GM12892 (cell line): ENCODE results near the gene EYS.
A peak's percentile ranks its signal among the peaks of the same experiment; 100 is the strongest.

Experiments
- DNase-seq: peaks from one replicate; pipeline ENCODE4 v3.0.0; 2011; ENCODE audit not compliant: insufficient read length
- FAIRE-seq: peaks from 2 replicates; lab custom pipeline; 2011; peaks lifted over from hg19 to GRCh38; lab: Jason Lieb, UNC
- POLR2A ChIP-seq: IDR thresholded peaks from 2 replicates; pipeline ENCODE4 v1.6.1; 2011; ENCODE audit warnings: low read depth, low read length, control low read depth
- POLR2AphosphoS5 ChIP-seq: IDR thresholded peaks from 2 replicates; pipeline ENCODE4 v1.6.1; 2011; ENCODE audit warnings: low read depth, low read length, control low read depth
- TAF1 ChIP-seq: IDR thresholded peaks from 2 replicates; pipeline ENCODE4 v1.6.1; 2011; ENCODE audit warnings: low read depth, mild to moderate bottlenecking, control low read depth, low read length, borderline replicate concordance

EYS gene

DNA sequence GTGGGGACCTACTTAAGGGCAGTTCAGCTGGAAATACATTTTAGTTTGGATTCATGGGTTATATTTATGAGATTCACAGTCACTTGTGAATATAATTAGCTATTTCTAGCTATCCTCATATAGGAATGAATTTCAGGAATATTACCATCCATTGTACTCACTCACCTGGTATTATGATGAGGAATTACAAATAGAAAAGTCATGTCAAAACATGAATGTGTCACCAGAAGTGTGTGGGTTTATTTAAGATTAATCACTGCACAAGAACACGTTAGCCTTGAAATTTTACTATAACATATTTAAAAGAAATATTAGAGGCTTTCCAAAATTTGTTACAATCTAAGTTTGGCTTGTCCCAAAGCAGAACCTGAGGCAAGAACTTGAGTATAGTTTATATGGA is 1560.9 kb downstream of the EYS start:
- no peak for FAIRE-seq

DNA sequence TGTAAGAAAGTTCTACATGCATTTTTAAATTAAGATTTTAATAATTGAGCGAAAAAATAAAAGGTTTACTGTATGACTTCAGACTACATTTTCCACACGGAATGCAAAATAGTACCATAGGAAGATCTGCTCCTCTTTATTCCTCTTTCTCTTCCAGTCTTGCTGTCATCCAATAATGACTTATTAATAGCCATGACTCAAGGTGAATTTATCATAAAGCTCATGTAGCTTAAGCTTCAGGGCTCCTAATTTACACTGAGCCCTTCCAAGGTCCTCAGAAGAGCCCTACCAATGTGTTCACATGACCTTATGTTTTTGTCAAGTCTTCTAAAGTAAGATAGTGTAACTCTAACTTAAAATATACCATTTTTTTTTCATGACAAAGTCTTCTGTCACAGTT is 1561.4 kb downstream of the EYS start:
- no peak for DNase-seq
- TF ChIP-seq TAF1 (no peak), POLR2A (no peak)
- no peak for FAIRE-seq

More for the DNA sequence above, 1560.9 kb downstream of the EYS start:
- no peak for TF ChIP-seq POLR2AphosphoS5
- no peak for TF ChIP-seq TAF1
- TF ChIP-seq POLR2A, result no peak
- DNase-seq, result no peak

DNA sequence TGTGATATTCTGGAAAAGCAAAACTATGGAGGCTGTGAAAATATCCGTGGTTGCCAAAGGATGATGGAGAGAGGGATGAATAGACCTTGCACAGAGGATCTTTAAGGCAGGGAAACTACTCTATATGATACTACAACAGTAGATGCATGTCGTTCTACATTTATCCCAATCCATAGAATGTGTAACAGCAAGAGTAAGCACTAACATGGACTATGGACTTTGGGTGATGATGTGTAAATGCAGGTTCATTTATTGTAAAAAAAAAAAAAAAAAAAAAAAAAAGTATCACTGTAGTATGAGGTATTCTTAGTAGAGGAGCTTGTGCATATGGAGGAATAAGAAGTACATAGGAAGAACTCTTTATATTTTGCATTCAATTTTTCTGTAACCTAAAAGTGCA is 1563.9 kb downstream of the EYS start:
- DNase-seq (no peak), FAIRE-seq (no peak)
- TF ChIP-seq POLR2A (no peak), TAF1 (no peak), POLR2AphosphoS5 (no peak)

DNA sequence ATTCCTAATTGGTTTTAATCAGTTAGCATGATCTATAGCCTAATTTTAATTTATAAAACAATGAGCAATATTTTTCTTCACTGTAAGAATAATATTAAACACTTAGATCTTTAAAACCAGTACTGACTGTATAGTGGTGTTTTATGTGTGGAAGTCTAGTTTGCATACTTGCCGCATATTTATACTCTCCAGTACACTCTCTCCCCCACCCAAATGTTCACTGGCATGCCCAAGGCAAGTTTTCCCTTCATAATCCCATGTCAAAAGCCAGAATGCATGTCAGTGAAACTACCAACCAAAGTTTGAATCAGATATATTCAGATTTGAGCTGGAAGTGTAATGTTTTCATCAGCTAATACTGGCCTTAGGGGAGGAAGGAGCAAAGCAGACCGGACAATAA is 1565.3 kb downstream of the EYS start:
- FAIRE-seq (no peak), DNase-seq (no peak)
- no peak for TF ChIP-seq POLR2A

DNA sequence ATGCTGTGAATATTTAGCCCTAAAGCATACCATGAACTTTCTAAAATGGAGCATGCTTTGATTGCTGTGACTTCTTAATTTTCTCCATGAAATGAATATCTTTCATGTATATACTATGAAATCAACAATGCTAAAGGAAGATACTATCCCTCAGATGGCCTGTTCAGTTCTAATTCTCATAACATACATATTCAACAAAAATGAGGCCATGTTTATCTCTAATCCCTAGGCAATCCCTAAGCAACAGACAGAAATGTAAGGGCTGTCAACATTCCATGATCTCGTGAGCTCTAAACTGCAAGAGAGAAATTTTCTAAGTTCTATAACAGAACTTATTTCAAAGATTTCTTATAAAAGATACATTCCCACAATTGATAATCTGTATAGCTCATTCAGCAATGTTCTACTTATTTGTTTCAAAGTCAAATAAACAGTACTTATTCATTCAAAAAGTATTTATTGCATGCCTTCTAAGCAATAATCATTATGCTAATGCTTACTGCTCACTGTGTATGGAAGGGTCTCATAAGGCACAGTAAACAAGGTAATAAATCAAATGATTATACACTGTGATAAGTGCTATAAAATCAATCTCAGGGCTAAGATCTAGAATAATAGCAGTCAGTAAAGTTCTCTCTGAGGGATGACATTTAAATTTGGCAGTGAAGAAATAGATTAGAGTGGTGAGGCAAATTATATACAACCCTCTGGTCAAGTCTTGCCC is 1578.6 kb downstream of the EYS start:
- DNase-seq (no peak), FAIRE-seq (peak; percentile 36)
- TF ChIP-seq POLR2AphosphoS5 (no peak), TAF1 (no peak), POLR2A (no peak)

DNA sequence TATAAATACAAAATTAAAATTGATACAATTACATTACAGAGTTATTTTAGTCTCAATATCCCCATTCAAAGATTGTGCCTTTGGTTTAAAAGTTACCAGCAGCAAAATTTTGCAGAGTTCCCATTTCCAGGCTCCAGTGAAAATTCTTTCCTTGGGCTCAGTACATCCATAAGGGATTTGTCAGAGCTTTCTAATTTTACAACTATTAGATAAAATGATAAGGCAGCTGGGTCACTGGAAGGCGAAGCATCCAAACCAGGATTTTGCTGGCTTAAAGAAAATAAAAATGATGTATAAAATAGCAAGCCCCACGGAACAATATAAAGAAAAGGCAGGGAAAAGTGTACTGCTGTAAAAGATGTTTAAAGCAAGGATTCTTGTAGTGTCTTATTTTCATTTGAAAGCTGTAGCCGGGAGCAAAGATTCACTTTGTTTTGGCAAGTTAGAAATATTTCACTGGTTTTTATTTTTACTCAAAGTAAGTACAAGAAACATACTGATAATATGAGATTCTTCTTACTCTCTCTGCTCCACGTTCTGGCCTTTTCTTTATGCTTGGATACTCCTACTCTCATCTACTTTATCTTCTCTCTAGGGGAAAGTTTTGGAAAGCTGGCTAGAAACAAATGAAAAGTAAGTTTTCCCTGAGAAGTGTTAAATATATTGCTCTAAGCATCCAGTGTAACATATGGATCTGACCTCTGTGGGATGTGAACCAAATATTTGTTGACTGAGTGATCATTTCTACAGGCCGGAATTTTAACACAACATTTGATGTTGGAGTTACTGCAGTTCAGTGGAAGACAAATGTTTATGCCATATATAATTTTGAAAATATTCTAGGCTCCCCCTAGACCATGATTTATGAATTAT is 1583.0 kb downstream of the EYS start:
- TF ChIP-seq POLR2A, result no peak
- no peak for DNase-seq

DNA sequence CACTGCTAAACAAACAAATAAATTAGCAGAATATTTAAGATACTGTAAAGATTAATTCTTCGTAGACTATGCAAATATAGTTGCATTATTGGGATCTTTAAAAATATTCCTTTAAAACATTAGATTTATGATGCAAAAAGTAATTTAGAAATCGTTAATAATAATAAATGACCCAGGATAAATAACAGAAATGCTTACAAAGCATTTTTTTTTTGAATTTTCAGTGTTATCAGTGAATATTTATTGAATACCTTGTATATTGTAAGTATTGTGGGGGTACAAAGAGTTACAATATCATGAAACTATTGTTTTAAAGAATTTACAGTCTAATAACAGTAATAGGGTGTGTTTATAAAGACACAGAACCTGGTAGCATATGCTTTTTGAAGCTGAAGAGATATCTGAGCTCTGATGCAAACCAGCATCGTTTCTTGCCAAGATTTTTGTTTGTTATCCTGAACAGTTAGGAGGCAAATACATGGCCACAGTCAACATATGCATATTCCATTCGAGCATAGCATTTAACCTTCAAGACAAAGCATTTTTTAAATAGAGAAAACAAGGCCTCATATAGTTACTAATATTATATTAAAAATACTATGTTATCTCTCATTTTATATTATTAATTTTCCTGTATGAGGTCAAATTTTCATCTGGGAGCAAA is 1584.2 kb downstream of the EYS start:
- no peak for DNase-seq
- no peak for TF ChIP-seq POLR2AphosphoS5
- TF ChIP-seq POLR2A, result no peak
- no peak for TF ChIP-seq TAF1
- no peak for FAIRE-seq

More for the DNA sequence above, 1583.0 kb downstream of the EYS start:
- no peak for FAIRE-seq

DNA sequence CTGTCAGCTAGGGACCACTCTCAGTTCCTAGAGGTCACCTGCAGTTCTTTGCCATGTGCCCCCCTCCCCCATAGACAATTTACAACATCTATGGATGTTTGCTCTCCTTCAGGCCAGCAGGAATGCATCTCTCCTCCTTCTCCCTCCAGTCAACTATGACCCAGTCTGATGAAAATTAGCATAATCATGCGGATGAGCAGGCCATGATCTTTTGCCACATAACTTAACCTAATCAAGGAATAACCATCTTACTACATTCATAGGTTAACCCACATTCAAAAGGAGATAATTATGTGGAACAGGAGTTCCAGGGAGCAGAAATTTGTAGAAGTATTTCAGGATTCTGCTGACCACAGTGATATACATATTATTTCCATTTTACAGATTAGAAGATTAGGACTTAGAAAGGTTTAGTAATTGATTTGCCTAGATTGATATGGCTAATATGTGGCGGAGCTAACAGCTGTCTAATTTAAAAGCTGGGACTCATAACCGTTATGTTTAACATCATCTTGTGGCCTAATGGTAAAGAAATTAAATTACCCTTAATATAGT is 1585.9 kb downstream of the EYS start:
- DNase-seq (no peak), FAIRE-seq (no peak)
- no peak for TF ChIP-seq POLR2AphosphoS5

DNA sequence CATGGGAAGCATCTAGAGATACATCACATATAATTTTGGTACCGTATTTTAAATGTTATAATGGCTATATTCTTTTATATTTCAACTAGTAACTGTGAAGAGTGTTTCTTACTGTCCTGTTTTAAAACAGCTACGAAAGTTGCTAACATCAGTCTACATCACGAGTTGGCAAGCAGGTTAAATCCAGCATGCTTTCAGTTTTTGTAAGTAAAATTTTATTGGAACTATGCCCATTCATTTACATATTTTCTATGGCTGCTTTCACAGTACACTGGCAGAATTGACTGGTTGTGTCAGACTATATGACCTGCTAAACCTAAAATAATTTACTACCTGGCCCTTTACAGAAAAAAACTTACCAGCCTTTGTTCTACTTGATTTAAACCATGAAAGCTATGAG is 1593.3 kb downstream of the EYS start:
- DNase-seq (no peak), FAIRE-seq (no peak)
- no peak for TF ChIP-seq POLR2A
- no peak for TF ChIP-seq TAF1
- TF ChIP-seq POLR2AphosphoS5, result no peak

DNA sequence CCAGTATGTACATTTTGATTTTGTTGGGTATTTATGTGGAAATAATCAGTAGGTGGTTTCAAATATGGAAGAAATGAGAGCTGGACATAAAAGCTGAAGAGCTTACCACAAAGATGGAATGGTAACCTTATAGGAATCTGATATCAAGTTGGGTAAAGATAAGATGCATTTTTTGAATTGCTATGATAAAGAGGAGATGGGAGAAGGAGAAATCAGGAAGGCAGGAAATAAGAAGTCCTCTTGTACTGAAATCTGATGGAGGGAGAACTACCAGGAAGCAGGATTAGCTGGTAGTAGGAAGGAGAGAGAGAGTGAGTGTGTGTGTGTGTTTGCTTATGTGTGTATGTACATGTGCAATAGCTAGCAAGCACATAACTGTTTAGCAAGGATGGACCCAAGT is 1603.0 kb downstream of the EYS start:
- DNase-seq, result no peak
- TF ChIP-seq POLR2A (no peak), TAF1 (no peak), POLR2AphosphoS5 (no peak)
- FAIRE-seq, result no peak

DNA sequence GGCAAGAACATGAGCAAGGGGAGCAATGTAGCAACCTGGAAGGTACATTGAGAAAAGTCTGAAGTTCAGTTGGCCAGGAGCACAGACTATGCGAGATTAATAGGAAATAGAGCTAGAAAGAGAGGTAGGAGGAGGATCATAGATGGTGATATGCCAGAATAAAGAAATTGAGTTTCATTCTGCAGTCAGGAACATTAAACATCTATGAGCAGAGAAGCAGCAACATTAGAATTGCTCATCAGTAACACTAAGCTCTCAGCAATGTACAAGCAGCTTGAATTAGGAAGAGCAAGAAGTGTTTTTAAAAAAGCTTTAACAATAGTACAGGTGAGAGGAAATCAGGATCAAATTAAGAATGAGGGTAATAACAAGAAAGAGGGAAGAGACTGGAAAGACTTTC is 1603.5 kb downstream of the EYS start:
- no peak for DNase-seq
- TF ChIP-seq POLR2A (no peak), POLR2AphosphoS5 (no peak), TAF1 (no peak)
- no peak for FAIRE-seq
